SK-N-SH (cell line): ENCODE data around the gene UVRAG. TPM values are rescaled to one million over a fixed set of nuclear protein-coding genes. Genes with fewer than 3 reads are reported as not detected.
A peak's percentile ranks its signal among the peaks of the same experiment; 100 is the strongest.

Experiments
- CTCF ChIA-PET: fragments of 300-600, 350-600 bp; formaldehyde crosslinking; extraction: SDS; loops from one replicate; lab custom pipeline; 2021; lab: Yijun Ruan, JAX
- POLR2A ChIA-PET: fragments of 350-600 bp; sonication (Branson Sonifier 250); formaldehyde crosslinking; extraction: SDS; loops from one replicate; lab custom pipeline; 2020; ENCODE audit warnings: antibody characterized with exemption, inconsistent platforms; lab: Yijun Ruan, JAX
- DNase-seq: peaks from one replicate; pipeline ENCODE4 v3.0.0; 2012
- H2AFZ ChIP-seq: fragments of 200-600 bp; sonication (generic); 2 replicates; pipeline ENCODE4 v1.8.1; 2016; ENCODE audit warnings: antibody characterized with exemption, mild to moderate bottlenecking, low read depth
- H3F3A ChIP-seq: fragments of 200-600 bp; sonication (generic); replicated peaks from 2 replicates; pipeline ENCODE3; 2016; ENCODE audit warnings: antibody characterized with exemption, mild to moderate bottlenecking; ENCODE audit not compliant: insufficient read depth
- H3K27ac ChIP-seq, 2 experiments: fragments of 200-500 bp in 1 of 2; fragments of 200-600 bp in 1 of 2; sonication (Bioruptor generic) in 1 of 2; sonication (generic), shearing (Covaris generic) in 1 of 2; 2 replicates each; pipeline versions ENCODE4 v1.5.1 to v1.6.1; 2014 to 2016; ENCODE audit warnings: low read depth in 2 of 2, inconsistent platforms in 1 of 2, low read length in 1 of 2, mild to moderate bottlenecking in 1 of 2, mixed read lengths in 1 of 2
- H3K27me3 ChIP-seq: fragments of 200-600 bp; sonication (generic), shearing (Covaris generic); 2 replicates; pipeline ENCODE4 v1.6.1; 2016; ENCODE audit warnings: mixed run types; ENCODE audit not compliant: insufficient read depth
- H3K36me3 ChIP-seq, 2 experiments: fragments of 200-500 bp in 1 of 2; fragments of 200-600 bp in 1 of 2; sonication (Bioruptor generic) in 1 of 2; sonication (generic) in 1 of 2; replicated peaks in 1 of 2; 2 replicates each; pipeline versions ENCODE3 to v1.5.1; 2014 to 2016; ENCODE audit warnings: low read length in 1 of 2, mild to moderate bottlenecking in 1 of 2; ENCODE audit not compliant: insufficient read depth in 2 of 2, control insufficient read depth in 1 of 2
- H3K4me1 ChIP-seq, 2 experiments: fragments of 200-500 bp in 1 of 2; fragments of 200-600 bp in 1 of 2; sonication (Bioruptor generic) in 1 of 2; sonication (generic), shearing (Covaris generic) in 1 of 2; 2 replicates each; pipeline versions ENCODE4 v1.5.1 to v1.6.1; 2014 to 2016; ENCODE audit warnings: low read depth in 1 of 2, low read length in 1 of 2, mixed run types in 1 of 2; ENCODE audit not compliant: insufficient read depth in 2 of 2, control insufficient read depth in 1 of 2
- H3K4me2 ChIP-seq: fragments of 200-600 bp; sonication (generic), shearing (Covaris generic); 2 replicates; pipeline ENCODE4 v1.6.1; 2017; ENCODE audit warnings: mixed run types
- H3K4me3 ChIP-seq, 2 experiments: fragments of 200-500 bp in 1 of 2; fragments of 200-600 bp in 1 of 2; sonication (Bioruptor generic) in 1 of 2; sonication (generic), shearing (Covaris generic) in 1 of 2; 2 replicates each; pipeline versions ENCODE4 v1.5.1 to v1.8.1; 2014 to 2016; ENCODE audit warnings: low read depth in 2 of 2, inconsistent platforms in 1 of 2, low read length in 1 of 2, mild to moderate bottlenecking in 1 of 2, mixed read lengths in 1 of 2, moderate library complexity in 1 of 2
- H3K79me2 ChIP-seq: fragments of 200-600 bp; sonication (generic); 2 replicates; pipeline ENCODE4 v1.8.1; 2017; ENCODE audit warnings: mild to moderate bottlenecking; ENCODE audit not compliant: insufficient read depth
- H3K9ac ChIP-seq: fragments of 200-600 bp; sonication (generic); 2 replicates; pipeline ENCODE4 v1.6.1; 2017; ENCODE audit warnings: mixed run types
- H3K9me2 ChIP-seq: fragments of 200-600 bp; sonication (generic); 2 replicates; pipeline ENCODE4 v1.6.1; 2017; ENCODE audit warnings: mixed run types
- H3K9me3 ChIP-seq: fragments of 200-600 bp; sonication (generic); 2 replicates; pipeline ENCODE4 v1.6.1; 2017; ENCODE audit warnings: mixed run types, mild to moderate bottlenecking, moderate library complexity
- H4K20me1 ChIP-seq: fragments of 200-600 bp; sonication (generic); 2 replicates; pipeline ENCODE4 v1.6.1; 2017; ENCODE audit warnings: mild to moderate bottlenecking, mixed run types; ENCODE audit not compliant: insufficient read depth
- EP300 ChIP-seq, 2 experiments: IDR thresholded peaks; 2 replicates each; pipeline versions ENCODE4 v1.4.0 to v1.6.1; 2012; ENCODE audit warnings: borderline replicate concordance in 1 of 2, low read depth in 1 of 2, low read length in 1 of 2
- EZH2phosphoT487 ChIP-seq: fragments of 200-600 bp; sonication (generic); IDR thresholded peaks from 2 replicates; pipeline ENCODE4 v1.6.1; 2017; ENCODE audit warnings: low read depth, mixed run types, mild to moderate bottlenecking, antibody characterized with exemption, moderate library complexity, borderline replicate concordance
- FOSL2 ChIP-seq: IDR thresholded peaks from 2 replicates; pipeline ENCODE4 v1.4.0; 2012; ENCODE audit warnings: low read depth, mild to moderate bottlenecking, moderate library complexity, borderline replicate concordance
- FOXM1 ChIP-seq: IDR thresholded peaks from 2 replicates; pipeline ENCODE4 v1.4.0; 2012; ENCODE audit warnings: low read depth, mild to moderate bottlenecking
- GATA2 ChIP-seq: sonication (generic); formaldehyde crosslinking; IDR thresholded peaks from 2 replicates; pipeline ENCODE4 v1.5.0; 2020; ENCODE audit warnings: mild to moderate bottlenecking, missing genetic modification reagents
- MXI1 ChIP-seq: IDR thresholded peaks from 2 replicates; pipeline ENCODE4 v1.6.1; 2012; ENCODE audit warnings: mild to moderate bottlenecking, low read depth, low read length, improper control_type of control experiment
- POLR2AphosphoS5 ChIP-seq: IDR thresholded peaks from 2 replicates; pipeline ENCODE4 v1.6.1; 2012; ENCODE audit warnings: low read depth, low read length
- RFX5 ChIP-seq: IDR thresholded peaks from 2 replicates; pipeline ENCODE4 v1.6.1; 2012; ENCODE audit warnings: mild to moderate bottlenecking, improper control_type of control experiment, low read length
- TAF1 ChIP-seq: IDR thresholded peaks from 2 replicates; pipeline ENCODE4 v1.6.1; 2012; ENCODE audit warnings: low read depth, mild to moderate bottlenecking, low read length, moderate library complexity, borderline replicate concordance
- TCF12 ChIP-seq: IDR thresholded peaks from 2 replicates; pipeline ENCODE4 v1.4.0; 2012
- YY1 ChIP-seq: IDR thresholded peaks from 2 replicates; pipeline ENCODE4 v1.4.0; 2012; ENCODE audit warnings: low read depth, mild to moderate bottlenecking
- WGBS: methylation state at CpG from one replicate; pipeline ENCODE4 v1.1.6; 2017; ENCODE audit warnings: low lambda C conversion rate; 5-methylcytosine and 5-hydroxymethylcytosine counted together
- polyA plus RNA-seq, 3 experiments: library from polyadenylated mRNA; depleted of rRNA; stranded (reverse); fragments of >200 nt; gene quantifications; 2 replicates each; pipeline ENCODE4 v1.2.3, GENCODE V29; 2012
- TF ChIP-seq, protein P1 (sequence below): IDR thresholded peaks from 2 replicates; pipeline ENCODE4 v1.6.1; 2012; ENCODE audit warnings: mild to moderate bottlenecking, low read depth, low read length, moderate library complexity

UVRAG gene
- polyA plus RNA-seq, 1 of the 3 experiments (the other 2 are of a cell fraction): 5.8 TPM

DNA sequence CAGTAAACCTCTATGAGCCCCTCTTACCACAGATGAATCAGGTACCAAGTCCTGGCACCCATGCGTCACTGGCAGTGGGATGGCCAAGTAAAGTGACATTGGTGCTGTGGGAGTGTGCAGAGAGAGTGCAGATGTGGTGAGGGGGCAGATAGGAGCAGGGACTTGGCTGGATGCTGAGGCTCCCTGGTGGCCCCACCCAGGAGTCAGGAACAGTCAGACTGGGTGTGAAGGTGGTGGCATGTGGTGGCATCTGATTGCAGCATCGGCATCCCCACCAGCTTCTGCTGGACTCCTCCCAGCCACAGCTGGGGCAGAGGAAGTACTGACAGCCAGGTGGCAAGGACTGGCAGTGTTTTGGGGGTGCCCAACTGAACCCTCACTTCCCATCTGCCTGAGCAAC lies 35.0 kb upstream of the UVRAG start:
- Histone ChIP-seq H3K27ac (no peak overlapping the region), H3K9me2 (no peaks in the 10 kb centered on the region), H3K9ac (no peak overlapping the region), H3K4me2 (no peak overlapping the region), H3K36me3 (no peaks in the 10 kb centered on the region), H3K4me1 (peaks cover 0 to 12% of the 10 kb centered on the region in 2 experiments; a peak in 1 of 4 replicates), H3K27me3 (no peaks in the 10 kb centered on the region), H3K4me3 (no peak overlapping the region), H3K79me2 (no peaks in the 10 kb centered on the region), H4K20me1 (no peaks in the 10 kb centered on the region), H2AFZ (no peak overlapping the region), H3F3A (no peaks in the 10 kb centered on the region), H3K9me3 (no peaks in the 10 kb centered on the region)
- WGBS: 100% methylated on average over 1 of the region's 2 CpGs
- CTCF ChIA-PET: interaction anchor here (1.0 to 2.8 kb wide), 3 partner anchors 9 to 539 kb away, joined by 4 to 18 read pairs (median 4); no protein-coding TSS in a partner anchor
- no peak for TF ChIP-seq MXI1
- TF ChIP-seq EZH2phosphoT487: no peak
- TF ChIP-seq FOSL2: no peak
- no peak for TF ChIP-seq EP300 (IDR thresholded peaks at IDR 0.05; ENCODE audit: borderline replicate concordance in 1 of 2, low read depth in 1 of 2, low read length in 1 of 2)
- TF ChIP-seq, protein P1, sequence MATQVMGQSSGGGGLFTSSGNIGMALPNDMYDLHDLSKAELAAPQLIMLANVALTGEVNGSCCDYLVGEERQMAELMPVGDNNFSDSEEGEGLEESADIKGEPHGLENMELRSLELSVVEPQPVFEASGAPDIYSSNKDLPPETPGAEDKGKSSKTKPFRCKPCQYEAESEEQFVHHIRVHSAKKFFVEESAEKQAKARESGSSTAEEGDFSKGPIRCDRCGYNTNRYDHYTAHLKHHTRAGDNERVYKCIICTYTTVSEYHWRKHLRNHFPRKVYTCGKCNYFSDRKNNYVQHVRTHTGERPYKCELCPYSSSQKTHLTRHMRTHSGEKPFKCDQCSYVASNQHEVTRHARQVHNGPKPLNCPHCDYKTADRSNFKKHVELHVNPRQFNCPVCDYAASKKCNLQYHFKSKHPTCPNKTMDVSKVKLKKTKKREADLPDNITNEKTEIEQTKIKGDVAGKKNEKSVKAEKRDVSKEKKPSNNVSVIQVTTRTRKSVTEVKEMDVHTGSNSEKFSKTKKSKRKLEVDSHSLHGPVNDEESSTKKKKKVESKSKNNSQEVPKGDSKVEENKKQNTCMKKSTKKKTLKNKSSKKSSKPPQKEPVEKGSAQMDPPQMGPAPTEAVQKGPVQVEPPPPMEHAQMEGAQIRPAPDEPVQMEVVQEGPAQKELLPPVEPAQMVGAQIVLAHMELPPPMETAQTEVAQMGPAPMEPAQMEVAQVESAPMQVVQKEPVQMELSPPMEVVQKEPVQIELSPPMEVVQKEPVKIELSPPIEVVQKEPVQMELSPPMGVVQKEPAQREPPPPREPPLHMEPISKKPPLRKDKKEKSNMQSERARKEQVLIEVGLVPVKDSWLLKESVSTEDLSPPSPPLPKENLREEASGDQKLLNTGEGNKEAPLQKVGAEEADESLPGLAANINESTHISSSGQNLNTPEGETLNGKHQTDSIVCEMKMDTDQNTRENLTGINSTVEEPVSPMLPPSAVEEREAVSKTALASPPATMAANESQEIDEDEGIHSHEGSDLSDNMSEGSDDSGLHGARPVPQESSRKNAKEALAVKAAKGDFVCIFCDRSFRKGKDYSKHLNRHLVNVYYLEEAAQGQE: no peak
- TF ChIP-seq TAF1: no peak
- TF ChIP-seq RFX5: no peak
- no peak for TF ChIP-seq POLR2AphosphoS5
- DNase-seq: no peak
- POLR2A ChIA-PET: no interaction called here

DNA sequence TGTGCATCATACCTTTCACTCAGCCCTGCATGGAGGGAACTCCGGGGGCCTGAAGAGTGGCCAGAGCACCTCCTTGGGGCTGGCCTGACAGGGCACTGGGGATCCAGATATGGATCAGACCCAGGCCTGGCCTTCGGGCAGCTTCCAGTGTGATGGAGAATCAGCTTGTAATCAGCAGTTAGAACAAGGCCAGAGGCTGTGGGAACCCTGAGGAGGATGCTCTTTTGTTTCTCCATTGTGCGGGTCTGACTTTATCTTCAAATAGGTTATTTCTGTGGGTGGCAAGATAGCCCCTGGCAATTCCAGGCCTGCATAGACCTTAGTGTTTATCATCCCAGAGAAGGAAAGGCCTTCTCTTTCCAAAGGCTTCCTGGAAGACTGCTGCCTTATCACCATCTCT lies 34.1 kb upstream of the UVRAG start:
- POLR2A ChIA-PET: no interaction called here
- WGBS: 92% methylated on average over 2 of the region's 3 CpGs

More for the DNA sequence above, 34.1 kb upstream of the UVRAG start:
- Histone ChIP-seq H3K9ac (no peak overlapping the region), H3K4me2 (no peak overlapping the region), H2AFZ (no peak overlapping the region), H3K79me2 (no peaks in the 10 kb centered on the region), H3K9me2 (no peaks in the 10 kb centered on the region), H3K4me1 (peaks cover 0 to 12% of the 10 kb centered on the region in 2 experiments; a peak in 1 of 4 replicates), H3K27ac (no peak overlapping the region), H3K27me3 (no peaks in the 10 kb centered on the region), H3K36me3 (no peaks in the 10 kb centered on the region), H3K4me3 (no peak overlapping the region), H4K20me1 (no peaks in the 10 kb centered on the region), H3F3A (no peaks in the 10 kb centered on the region), H3K9me3 (no peaks in the 10 kb centered on the region)
- no peak for DNase-seq
- TF ChIP-seq GATA2 (CRISPR knock-in tag) (peak; percentile 28; the same call in 1 of the 2 replicates), YY1 (no peak), FOXM1 (no peak), TCF12 (no peak)
- CTCF ChIA-PET: interaction anchor here (1.0 to 2.8 kb wide), 2 partner anchors 22 to 538 kb away, joined by 4 to 18 read pairs; no protein-coding TSS in a partner anchor
